Activated gamma-delta T cell treated with anti-CD3 and anti-CD28 coated beads, Interleukin-2, amount 50 U/mL, for 16 hours (primary cell): ENCODE measurements around the gene ACAP2.
"Not testable (repeated sequence)": the region's sequence is repeated elsewhere in the genome, so short reads cannot be mapped to it uniquely, and the experiment has no call there.

Source experiments
- DNase-seq: peaks from one replicate; pipeline ENCODE4 v3.0.0-alpha.2; 2020; ENCODE audit warnings: low read depth

Gene ACAP2

DNA sequence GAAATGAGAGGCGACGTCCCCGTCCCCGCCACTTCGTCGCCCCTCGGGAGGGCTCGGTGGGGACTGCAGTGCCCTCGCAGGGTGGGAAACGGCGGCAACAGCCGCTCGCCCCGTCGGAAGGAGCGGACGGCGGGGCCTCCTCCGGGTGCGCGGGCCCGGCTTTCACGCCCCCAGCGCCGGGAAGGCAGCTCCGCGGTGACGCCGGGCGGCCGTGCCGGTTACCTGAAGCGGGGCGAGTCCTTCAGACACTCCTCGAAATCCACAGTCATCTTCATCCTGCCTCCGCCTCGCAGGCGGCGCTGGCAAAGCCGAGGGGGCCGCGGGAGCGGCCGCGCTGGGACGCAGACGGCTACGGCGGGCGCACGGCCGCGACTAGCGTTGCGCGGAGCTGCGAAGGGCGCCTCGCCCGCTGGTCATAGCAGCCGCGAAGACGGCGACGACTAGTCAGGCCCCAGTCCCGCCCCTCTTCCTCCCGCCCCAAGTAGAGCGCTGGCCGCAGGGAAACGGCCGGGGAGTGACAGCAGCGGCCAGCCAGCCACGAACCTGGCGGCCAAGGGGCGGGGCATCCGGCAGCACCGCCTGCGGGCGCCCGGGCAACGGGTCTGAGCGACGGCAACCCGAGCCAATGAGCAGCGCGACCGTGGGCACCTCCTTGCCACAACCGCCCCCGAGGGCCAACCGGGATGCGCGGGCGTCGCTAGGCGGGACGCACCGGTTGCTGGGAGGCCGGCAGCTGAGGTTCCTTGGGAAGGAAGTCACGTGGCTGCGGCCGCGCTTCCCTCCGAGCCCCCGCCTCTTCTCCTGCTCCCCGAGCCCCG is at the start of gene ACAP2:
Gene ACAP2, minus strand, starts transcription at position 448 of the 818 bp plus-strand sequence. Its CDS starts 173 bp downstream, at position 275.
- peak; percentile 98 for DNase-seq

DNA sequence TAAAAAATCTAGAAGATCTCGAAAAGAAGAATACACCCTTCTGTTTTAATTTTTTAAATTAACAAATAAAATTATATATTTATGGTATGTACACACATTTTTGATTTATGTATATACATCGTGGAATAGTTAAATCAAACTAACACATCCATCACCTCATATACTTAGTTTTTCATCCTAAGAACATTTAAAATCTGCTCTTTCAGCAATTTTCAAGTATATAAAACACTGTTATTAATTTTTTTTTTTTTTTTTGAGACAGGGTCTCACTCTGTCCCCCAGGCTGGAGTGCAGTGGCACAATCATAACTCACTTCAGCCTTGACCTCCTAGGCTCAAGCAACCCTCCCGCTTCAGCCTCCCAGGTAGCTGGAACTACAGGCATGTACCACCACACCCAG is 32.8 kb upstream of the ACAP2 start:
- DNase-seq = no peak

DNA sequence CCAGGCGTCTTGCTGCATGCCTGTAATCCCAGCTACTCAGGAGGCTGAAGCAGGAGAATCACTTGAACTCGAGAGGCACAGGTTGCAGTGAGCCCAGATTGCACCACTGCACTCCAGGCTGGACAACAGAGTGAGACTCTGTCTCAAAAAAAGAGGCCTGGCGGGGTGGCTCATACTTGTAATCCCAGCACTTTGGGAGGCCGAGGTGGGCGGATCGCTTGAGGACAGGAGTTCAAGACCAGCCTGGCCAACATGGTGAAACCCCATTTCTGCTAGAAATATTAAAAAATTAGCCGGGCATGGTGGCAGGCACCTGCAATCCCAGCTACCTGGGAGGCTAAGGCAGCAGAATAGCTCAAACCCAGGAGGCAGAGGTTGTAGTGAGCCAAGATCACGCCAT is 32.3 kb upstream of the ACAP2 start:
- DNase-seq = not testable (repeated sequence)

GRCh38 chr3:195468841-195469240 is 26.0 kb upstream of the ACAP2 start:
- DNase-seq = no peak

DNA sequence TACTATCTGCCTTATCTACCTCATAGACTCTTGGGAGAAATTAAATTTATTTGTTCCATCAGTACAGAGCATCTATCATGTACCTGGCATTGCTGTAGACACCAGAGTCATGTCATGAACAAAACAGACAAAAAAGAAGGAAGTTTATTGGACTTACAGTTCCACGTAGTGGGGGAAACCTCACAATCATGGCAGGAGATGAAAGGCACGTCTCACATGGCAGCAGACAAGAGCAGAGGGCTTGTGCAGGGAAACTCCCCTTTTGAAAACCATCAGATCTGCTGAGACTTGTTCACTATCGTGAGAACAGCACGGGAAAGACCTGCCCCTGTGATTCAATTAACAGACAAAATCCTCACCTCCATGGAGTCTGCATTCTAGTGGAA is 25.6 kb upstream of the ACAP2 start:
- DNase-seq = no peak

GRCh38 chr3:195467641-195468390 is 25.0 kb upstream of the ACAP2 start:
- no peak for DNase-seq

DNA sequence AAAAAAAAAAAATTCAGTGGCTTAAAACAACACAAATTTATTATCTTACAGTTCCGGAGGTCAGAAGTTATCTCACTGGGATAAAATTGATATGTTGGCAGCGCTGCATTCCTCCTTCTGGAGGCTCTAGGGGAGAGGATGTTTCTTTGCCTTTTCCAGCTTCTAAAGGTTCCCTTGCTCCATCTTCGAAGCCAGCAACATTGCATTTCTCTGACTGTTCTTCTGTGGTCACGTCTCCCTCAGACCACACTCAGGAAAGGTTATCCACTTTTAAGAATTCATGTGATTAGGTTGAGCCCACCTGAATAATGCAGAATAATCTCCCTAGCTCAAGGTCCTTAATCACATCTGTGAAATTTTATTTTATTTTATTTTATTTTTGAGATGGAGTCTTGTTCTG is 23.4 kb upstream of the ACAP2 start:
- DNase-seq = no peak

- DNase-seq = not testable (repeated sequence)
These were observed 20.1 kb upstream of the ACAP2 start for GRCh38 chr3:195462922-195463321.

- DNase-seq = no peak
These were observed 19.4 kb upstream of the ACAP2 start for GRCh38 chr3:195462308-195462610.

GRCh38 chr3:195461594-195462307 is 18.9 kb upstream of the ACAP2 start:
- DNase-seq = no peak

DNA sequence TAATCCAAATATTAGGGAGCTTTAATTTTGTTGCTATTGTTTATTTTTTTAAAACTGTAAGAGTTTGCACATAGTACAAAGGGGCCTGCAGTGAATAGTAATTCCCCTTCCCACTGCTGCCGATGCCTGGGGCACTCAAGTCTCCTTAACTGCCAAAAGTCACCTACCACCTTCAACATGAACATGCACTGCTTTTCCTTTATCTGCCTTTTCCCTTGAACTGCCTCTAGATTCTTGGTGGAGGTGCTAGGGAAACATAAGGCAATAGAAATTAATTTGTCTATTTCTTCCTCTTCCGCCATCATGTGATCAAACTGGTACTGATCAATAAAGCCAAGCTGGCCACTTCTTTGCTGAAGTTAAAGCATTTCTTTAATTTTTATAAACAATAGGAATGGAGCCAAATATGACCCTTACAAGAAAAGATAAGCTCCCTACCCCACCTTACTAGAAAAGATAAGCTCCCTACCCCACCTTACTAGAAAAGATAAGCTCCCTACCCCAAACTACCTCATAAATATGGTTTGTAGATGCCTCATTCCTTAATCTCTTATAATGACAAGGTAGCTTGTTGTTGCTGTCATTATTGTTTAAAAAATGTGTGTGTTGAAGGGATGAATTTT is 17.4 kb upstream of the ACAP2 start:
- no peak for DNase-seq

- no peak for DNase-seq
These were observed 15.5 kb upstream of the ACAP2 start for GRCh38 chr3:195458316-195458717.

- DNase-seq = no peak
These were observed 13.0 kb upstream of the ACAP2 start for GRCh38 chr3:195455789-195456188.

- DNase-seq = no peak
These were observed 10.4 kb upstream of the ACAP2 start for GRCh38 chr3:195453236-195453635.

DNA sequence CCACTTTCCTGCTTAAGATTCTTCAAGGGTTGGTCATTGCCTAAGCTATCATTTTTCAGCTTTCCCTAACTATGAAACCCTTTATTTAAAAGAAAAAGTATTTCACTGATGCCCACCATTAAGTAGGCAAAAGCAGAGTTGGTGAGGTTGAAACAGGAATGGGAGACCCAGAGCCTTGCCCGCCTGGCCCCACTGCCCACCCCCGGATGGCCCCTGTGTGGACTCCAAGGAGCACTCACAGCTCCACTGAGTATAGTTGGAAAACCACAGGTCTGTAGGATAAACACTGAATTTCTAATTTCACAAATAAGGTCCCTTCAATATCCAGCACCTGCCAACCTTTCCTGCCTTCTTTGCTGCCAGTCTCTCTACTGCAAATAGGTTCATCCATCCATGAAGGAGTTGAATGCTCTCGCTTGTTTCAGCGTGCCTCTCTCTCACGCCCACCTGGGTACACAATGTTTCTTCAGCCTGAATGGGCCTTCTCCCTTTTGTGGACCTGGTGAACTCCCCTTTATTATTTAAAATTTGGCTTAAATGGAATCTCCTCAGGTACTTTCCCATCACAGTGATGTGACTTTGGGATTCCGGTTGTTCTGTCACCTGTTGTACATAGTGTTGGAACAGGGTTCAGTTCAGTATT is 8.7 kb upstream of the ACAP2 start:
- DNase-seq = no peak

GRCh38 chr3:195450731-195451229 is 8.0 kb upstream of the ACAP2 start:
- DNase-seq = no peak

GRCh38 chr3:195448205-195448875 is 5.5 kb upstream of the ACAP2 start:
- no peak for DNase-seq

- DNase-seq = no peak
These were observed 4.4 kb upstream of the ACAP2 start for GRCh38 chr3:195447201-195447600.

DNA sequence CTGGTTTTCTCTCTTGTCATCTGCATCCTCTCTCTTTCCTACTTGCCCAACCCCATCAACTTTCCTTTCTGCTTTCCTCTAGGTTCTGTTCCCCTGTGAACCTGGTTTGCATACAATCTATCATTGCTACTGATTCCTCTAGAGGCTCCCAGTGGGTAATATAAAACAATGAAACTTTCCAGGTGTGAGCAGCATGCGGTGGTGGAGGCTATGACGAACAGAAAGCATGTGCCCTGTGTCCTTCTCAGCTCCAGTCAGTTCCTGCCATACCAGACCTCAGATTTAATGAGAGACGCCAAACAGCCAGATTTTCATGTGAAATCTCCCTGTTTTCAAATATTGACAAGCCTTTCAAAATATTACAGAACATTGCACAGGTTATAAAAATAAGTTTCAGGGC is 3.5 kb upstream of the ACAP2 start:
- DNase-seq = no peak

DNA sequence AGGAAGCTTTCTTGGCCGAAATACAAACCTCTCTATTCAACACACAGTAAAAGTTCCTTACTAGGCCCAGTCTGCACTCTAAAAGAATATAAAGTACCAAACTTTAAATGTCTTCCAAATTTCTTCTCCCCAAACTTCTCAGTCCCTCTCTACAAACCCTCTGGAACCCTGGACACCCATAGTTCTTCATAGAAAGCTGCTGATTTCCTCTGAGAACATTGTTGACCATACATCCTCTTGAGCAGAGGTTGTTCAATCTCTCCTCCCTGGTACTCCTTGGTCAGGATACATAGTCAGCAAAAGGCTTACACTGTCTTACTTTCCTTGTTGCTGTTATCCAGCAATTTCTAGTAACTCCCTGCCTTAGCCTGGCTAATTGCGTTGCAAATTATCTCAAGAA is 3.1 kb upstream of the ACAP2 start:
- DNase-seq = no peak

- no peak for DNase-seq
These were observed 670 bp upstream of the ACAP2 start for GRCh38 chr3:195443391-195443989.
